Neural cell (in vitro differentiated cells): ENCODE data around the gene PEG3.

Source experiments
- CTCF ChIP-seq: fragments of 450-650 bp; IDR thresholded peaks from 2 replicates; pipeline ENCODE4 v1.5.1; 2014; ENCODE audit warnings: antibody characterized with exemption, mild to moderate bottlenecking, moderate library complexity; ENCODE audit not compliant: poor library complexity, severe bottlenecking
- EZH2 ChIP-seq: fragments of 200-600, 300-800 bp; shearing (Covaris generic), sonication (generic); IDR thresholded peaks from 2 replicates; pipeline ENCODE4 v1.6.1; 2014; ENCODE audit warnings: antibody characterized with exemption, low read length, borderline replicate concordance, mild to moderate bottlenecking; ENCODE audit not compliant: insufficient read depth, poor library complexity, severe bottlenecking
- MXI1 ChIP-seq: fragments of 450-650 bp; conservative IDR thresholded peaks from 2 replicates; pipeline ENCODE4 v1.6.1; 2014; ENCODE audit warnings: antibody characterized with exemption, mild to moderate bottlenecking; ENCODE audit not compliant: poor library complexity, severe bottlenecking
- POLR2AphosphoS5 ChIP-seq: IDR thresholded peaks from 2 replicates; pipeline ENCODE4 v1.6.1; 2012
- RAD21 ChIP-seq: fragments of 450-650 bp; conservative IDR thresholded peaks from 2 replicates; pipeline ENCODE4 v1.6.1; 2014; ENCODE audit warnings: antibody characterized with exemption, mild to moderate bottlenecking, moderate library complexity
- REST ChIP-seq: IDR thresholded peaks from 2 replicates; pipeline ENCODE4 v1.6.1; 2012; ENCODE audit warnings: borderline replicate concordance
- SMC3 ChIP-seq: fragments of 450-650 bp; conservative IDR thresholded peaks from 2 replicates; pipeline ENCODE4 v1.6.1; 2014; ENCODE audit warnings: antibody characterized with exemption, mild to moderate bottlenecking, moderate library complexity; ENCODE audit not compliant: poor library complexity

GRCh38 chr19:56832352-56832928, 8.1 kb downstream of the PEG3 start:
- TF ChIP-seq CTCF (no peak), POLR2AphosphoS5 (no peak), MXI1 (no peak), EZH2 (no peak), SMC3 (no peak), REST (no peak), RAD21 (no peak)
